GM21529 (cell line): ENCODE data around the gene ARCN1.
"Not testable (repeated sequence)": the region's sequence is repeated elsewhere in the genome, so short reads cannot be mapped to it uniquely, and the experiment has no call there.

Experiments
- ATAC-seq: cut with Tn5 transposase; IDR thresholded peaks from one replicate; pipeline ENCODE4 v1.9.1; 2021; ENCODE audit not compliant: unreplicated experiment

The ARCN1 gene

DNA sequence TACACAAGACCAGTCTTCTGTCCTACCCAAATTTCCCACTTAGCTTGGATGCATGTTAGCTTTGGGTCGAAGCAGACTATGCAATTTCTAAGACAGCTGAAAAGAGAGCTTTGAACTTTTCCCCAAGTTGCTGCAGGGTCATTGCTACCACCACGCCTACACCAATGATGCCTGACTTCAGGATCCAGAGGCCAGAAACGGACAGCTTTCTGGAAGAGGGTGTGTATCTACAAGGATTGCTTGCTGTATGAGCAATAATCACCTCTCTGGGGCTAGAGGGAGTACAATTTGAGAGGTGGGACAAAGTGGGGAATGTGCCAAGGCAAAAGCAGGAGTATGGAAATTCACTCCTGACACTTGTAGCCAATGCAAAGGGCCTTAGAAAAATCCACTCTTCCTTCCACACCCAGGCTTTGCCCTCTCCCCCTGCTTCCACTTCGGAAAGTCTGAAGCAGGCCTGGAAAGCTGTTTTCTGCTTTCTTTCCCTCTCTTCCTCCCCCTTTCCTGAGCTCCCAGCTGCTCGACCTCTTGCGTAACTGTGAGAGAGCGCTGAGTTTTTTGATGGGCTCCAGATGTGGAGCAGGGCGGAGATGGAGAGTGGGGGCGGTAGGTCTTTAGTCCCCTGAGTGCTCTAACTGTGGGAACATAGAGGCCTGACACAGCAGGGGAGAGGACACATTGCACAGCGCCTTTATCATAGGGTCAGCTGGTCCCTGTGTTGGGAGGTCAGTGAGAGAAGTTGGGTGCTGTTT is 33.1 kb downstream of the ARCN1 start:
- ATAC-seq = no peak

DNA sequence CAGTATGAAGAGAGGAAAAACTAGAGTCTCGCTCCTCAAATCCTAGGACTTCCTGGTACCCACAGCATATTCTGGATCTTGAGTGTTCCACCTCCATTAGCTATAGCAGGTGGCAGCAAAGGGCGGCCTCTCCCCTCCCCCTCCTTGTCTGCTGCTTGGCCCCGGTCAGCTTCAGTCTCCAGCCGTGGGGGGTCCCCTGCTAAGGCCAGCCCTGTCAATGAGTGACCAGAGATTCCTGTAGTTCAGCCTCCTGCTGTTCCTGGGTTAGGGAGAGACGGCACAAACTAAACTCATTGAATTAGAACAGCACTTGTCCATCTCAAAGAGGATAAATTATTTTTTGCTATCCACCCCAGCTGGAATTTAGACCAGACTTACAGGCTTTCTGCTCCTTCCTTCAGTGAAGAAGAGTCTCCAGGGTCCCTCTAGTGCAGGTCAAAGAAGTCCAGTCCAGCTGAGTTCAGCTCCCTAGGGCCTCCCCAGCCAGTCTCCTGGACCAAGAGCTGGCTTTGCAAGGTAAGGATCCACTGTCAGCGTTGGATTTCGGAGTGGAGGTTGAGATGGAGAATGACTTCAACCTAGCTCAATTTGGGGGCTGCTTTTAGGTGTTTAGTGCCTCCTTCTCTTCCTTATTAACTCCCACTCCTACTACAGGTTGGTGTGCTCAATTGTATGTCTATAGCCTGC is 34.1 kb downstream of the ARCN1 start:
- no peak for ATAC-seq

DNA sequence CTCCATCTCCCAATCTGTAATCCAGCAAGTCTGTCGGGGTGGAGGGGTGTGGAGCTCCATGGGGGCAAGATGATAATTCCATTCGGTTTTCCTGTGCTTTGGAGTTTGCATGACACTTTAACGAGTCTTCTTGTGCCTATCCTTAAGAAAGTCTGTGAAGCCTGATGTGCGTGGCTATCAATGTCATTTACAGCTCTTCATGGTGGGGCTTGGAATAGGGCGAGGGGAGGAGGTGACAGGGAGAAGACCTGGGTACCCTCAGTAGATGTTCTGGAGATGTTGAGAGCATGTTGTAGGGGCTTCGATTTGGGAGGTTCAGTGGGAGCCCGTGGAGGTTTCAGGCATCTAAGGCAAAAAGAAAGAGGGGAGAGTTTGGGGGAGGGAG is 34.6 kb downstream of the ARCN1 start:
- ATAC-seq = no peak

DNA sequence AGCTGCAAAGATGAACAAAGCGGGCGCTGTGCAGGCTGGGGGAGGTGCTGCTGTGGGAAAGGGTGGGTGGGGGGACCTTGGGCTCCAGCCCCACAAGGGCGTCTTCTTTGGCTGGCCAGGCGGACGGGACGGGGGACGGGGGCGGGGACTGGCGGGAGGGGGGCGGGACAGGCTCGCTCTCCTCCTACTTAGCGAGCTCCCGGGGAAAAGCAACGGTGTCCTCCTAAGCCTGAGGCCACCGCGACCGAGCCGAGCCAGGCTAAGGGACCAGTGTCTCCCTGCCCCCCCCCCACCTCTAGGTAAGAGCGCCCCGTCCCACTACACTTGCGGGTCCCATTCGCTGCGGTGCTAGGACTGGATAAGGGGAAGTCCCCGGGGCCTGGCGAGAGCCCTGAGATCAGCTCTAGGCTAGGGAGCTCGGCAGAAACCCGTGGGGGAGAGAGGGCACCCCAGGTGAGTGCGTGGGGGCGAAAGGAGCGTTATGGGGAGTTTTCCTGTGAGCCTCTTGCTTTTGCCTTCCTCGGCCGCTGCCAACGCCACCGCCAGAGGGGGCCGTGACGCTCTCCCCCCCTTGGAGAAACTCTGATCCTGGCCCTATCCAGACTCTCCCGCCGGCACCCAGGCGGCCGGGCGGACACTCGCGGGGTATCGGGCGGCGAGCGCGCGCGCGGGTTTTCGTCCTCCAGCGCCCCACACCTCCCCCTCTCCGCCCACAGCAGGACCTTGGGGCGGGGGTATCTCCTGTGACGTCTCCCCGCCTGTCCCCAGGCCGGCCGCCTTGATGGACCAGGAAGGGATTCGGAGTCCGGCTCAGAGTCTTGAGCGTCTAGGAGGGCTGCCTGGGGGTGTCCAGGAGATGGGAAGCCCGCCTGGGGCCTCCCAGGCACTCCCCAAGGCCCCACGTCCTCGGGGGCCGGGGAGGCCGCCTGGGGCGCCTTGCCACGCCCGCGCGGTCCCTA is 35.5 kb downstream of the ARCN1 start, which contains the start of gene PHLDB1:
Gene PHLDB1, plus strand, starts transcription at position 215 of the 959 bp plus-strand sequence. CDS start 6,222 bp downstream, outside the sequence.
- ATAC-seq = no peak

DNA sequence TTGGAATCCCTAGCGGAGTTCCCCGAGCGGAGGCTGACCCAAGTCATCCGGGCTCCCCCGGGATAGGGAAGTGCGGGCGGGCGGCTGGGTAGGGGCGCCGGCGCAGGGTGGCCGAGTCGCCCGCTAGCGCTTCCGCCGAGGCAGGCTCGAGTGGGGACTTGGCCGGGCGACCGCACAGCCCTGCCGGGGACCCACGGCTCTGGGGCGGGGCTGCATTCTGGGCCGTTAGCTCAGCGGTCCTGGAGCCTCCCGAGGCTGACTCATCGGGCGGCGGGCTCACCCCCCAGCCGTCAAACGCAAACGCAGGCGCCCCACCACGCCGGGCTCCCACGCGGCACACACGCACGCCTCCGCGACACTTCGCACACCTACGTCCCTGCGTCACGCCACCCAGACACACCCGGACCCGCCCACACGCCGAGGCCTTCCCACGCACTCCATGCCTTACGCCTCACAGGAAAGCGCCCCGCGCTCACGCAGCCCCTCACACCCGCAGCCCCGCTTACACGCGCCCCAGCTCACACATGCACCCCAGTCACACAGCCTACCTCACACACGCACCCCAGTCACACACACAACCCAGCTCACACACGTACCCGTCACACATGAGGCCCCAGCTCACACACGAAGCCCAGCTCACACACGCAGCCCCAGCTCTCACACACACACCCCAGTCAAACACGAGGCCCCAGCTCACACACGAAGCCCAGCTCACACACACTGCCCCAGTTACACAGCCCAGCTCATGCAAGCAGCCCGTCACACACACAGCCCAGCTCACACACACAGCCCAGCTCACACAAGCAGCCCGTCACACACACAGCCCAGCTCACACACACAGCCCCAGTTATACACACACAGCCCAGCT is 36.4 kb downstream of the ARCN1 start:
- no peak for ATAC-seq

DNA sequence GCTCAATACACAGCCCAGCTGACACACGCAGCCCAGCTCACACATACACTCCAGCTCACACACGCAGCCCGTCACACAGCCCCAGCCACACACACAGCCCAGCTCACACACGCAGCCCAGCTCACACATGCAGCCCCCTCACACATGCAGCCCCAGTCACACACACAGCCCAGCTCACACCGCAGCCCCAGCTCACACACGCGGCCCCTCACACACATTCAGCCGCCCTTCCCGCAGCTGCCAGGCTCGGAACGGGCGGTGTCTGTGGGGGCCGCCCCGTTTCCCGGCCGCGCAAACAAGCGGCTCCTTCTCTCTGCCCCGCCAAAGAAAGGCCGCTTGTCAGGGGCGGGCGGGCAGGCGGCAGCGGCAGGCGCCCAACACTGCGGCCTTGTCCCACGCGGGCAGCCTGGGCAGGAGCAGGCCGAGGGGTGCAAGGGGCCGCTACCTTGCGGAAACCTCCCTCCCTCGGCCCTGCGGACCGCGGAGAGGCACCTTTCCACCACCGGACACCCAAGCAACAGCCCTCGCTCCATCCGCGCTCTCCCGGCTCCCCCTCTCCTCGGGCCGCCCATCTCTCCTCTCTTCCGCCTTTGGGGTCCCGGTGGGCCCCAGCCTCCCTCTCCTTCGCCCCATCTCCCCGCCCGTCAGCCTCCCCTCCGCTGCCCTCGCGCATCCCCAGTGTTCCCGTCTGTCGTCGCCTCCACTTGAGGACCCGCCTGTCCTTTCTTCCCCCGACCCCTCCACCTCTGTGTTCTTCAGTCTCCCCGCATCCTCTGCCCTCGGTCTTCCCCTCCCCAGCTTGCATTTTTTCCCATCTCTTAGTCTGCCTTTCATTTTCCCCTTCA is 37.4 kb downstream of the ARCN1 start:
- no peak for ATAC-seq

DNA sequence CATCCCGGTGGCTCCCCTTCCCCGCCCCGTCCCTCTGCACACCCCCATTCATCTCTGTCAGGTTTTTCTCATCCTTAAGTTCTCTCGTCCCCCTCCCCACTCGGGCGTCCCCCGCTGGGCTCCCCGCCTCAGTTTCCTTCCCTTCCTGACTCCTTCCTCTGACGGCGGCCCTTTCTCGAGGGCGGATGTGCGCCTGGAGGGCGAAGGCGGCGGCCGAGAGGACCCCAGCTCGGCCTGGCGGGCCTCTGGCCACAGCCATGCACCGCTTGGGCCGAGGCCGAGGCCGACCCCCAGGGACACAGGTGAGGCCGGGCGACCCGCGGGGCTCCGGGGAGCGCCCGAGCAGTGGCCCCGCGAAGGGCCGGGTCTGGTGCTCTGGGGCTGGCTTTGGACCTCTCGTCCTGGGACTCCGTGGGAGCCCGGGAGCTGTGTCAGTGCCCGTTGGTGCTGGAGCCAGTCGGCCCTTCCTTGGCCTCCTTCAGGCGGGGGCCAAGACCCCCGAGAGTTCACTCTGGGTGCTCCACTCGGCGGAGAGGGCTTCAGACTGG is 38.1 kb downstream of the ARCN1 start:
- no peak for ATAC-seq

DNA sequence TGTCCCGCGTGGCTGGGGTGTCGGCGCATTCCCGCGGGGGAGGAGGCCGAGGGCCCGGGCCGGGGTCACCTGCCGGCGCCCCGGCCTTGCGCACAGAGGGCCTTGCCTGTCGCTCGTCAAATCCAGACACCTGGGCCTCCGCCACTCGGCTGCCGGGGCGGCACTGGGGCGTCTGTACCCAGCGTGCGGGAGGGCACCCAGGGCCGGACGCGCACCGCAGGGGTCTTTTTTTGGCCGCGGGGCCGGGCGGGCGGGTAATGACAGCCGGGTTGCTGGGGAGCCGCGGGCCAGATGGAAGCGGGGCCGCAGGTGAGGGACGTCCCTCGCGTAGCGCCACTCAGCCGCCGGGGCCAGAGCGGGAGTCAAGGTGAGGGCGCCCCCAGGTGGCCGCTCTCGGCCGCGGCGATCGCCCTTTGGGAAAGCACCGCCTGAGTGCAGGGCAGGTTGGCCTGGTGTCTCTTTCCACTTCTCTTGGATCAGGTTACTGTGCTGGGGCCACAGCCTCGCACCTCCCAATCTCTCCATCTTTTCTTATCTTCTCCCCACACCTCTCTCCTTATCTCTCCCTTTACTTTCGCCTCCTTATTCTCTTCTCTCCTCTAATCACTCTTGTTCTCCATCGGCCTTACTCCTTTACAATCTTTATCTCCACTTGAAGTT is 38.7 kb downstream of the ARCN1 start:
- peak; percentile 58 for ATAC-seq

DNA sequence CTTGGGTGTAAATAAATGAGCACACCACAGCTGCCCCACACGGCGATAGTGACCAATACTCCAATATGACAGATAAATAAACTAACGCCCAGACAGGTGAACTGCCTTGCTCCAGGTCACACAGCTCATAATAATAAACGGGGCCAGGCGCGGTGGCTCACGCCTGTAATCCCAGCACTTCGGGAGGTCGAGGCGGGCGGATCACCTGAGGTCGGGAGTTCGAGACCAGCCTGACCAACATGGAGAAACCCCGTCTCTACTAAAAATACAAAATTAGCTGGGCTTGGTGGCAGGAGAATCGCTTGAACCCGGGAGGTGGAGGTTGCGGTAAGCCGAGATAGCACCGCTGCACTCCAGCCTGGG is 39.2 kb downstream of the ARCN1 start:
- ATAC-seq = not testable (repeated sequence)

DNA sequence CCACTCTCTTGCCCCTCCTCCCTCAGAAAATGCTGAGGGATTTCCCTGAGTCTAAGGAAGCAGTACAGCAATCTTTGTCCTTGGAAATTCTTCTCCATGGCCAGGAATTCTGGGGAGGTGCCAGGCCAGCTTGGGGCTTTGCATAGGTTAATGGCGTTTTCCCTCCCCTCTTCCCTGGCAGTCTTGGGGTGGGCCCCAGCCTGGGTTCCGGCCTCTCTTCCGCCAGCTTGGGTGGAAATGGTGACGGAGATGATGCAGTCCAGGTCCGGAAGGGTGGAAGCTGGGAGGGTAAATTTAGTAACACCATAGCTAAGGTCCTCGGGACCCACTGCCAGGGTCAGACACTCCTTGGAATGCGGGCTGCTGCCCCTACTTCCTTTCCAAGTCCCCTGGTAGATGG is 40.2 kb downstream of the ARCN1 start:
- ATAC-seq = no peak

DNA sequence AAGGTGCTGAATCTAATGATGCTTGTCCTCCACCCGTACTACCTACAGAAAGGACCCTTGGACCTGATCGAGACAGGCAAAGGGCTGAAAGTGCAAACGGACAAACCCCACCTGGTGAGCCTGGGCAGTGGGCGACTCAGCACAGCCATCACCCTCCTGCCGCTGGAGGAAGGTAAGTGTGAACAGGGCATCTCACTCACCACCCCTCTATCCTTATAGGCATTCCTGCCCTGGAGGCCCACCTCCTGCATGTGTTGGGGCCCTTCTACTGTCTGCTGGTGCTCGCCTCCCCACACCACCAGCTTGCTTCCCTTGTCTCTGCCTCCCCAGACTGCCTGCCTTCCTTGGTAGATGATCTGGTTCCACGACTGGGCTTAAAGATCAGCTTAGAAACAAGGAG is 42.3 kb downstream of the ARCN1 start:
- no peak for ATAC-seq

DNA sequence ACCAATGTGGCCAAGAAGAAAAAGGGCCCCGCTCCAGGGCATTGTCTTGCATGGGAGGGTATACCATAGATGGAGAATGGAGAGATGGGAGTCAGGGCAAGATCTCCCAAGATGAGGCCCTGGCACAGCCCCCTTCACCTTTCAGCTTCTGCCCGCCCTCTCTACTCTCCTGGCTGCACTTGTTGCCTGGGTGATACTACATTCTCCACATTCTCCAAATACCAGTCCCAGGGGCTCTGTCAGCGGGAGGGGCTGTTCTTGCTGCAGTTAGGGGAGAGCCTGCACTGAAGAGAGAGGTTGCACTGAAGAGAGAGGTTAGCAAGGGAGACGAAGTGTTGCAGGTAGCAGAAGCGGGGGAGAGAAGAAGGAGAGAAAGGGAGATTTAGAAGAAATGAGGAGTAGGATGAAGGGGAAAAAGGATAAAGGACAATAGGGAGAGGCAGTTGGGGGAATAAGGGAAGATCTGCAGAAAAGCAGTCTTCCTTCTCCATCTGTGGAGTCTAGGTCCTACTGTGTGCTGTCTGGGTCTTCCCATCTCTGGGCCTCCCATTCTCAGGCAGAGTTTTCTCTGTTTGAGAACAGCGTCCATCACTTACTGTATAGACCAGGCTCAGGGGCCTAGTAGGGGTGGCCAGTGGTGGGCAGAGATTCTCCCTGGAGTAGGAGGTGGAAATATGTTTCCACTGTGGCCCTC is 43.2 kb downstream of the ARCN1 start:
- ATAC-seq = no peak

DNA sequence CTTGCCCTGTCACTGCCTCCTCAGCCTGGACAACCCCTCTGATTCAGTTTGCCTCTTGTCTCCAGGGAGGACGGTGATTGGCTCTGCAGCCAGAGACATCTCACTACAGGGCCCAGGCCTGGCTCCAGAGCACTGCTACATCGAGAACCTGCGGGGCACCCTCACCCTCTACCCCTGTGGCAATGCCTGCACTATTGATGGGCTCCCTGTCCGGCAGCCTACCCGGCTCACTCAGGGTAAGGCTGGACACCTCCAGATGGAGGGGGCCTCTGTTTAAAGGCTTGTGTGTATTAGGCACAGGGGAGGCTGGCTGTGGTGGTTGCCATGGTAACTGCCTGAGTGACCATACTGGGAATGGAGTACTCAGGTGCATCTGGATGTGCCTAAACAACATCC is 43.8 kb downstream of the ARCN1 start:
- ATAC-seq = no peak

DNA sequence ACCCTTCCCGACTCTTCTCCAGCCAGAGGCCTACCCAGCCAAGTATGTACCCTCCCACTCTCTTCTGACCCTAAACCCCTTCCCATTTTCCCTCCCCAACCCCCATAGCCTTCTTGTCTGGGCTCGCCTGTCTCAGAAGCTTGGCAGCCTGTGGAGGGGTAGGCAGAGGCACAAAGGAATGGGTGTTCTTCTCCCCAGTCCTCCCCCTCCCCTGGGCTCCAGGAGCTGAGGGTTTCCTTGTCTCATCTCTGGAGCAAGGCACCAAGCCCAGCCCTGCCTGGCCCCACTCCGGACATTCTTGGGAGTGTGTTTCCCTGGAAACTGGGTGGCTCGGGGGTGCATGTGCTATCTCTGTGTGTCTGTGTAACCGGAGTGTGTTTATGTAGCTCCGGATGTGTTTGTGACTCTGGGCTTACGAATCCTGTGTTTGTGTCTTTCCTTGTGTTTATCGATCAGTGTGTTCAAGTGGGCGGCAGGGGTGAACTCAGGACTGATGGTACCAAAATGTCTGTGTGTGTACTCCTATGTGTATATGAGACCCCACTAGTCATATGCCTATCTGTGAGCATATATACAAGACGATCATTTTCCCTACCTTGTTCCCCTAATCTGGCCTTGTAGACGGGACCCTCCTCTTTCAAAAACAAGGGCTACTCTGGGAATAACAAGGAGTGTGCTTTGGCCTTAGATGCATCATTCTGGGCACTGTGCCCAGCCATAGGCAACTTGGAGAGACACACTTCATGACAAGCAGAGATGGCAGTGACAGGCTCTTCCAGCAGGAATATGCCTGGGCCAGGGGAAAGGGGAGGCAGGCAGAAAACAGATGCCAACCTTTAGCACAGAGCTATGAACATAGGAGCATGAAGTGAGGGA is 46.1 kb downstream of the ARCN1 start:
- no peak for ATAC-seq

DNA sequence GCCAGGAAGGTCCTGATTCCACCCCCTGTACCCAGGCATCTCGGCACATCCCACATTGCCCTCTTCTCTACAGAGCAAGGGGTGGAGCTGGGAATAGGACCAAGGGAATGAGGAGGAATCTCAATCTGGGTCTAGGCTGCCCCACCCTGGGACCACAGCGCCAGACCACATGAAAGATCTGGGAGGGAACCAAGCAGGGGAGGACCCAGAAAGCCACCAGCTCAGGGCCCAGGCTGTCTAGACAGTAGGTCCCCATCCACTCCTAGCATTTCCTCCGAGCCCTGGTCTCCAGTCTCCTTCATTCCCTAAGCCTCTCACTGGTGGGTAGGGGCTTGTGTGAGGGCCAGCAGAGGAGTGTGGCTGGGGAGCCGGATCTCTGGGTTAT is 46.8 kb downstream of the ARCN1 start:
- ATAC-seq = no peak

DNA sequence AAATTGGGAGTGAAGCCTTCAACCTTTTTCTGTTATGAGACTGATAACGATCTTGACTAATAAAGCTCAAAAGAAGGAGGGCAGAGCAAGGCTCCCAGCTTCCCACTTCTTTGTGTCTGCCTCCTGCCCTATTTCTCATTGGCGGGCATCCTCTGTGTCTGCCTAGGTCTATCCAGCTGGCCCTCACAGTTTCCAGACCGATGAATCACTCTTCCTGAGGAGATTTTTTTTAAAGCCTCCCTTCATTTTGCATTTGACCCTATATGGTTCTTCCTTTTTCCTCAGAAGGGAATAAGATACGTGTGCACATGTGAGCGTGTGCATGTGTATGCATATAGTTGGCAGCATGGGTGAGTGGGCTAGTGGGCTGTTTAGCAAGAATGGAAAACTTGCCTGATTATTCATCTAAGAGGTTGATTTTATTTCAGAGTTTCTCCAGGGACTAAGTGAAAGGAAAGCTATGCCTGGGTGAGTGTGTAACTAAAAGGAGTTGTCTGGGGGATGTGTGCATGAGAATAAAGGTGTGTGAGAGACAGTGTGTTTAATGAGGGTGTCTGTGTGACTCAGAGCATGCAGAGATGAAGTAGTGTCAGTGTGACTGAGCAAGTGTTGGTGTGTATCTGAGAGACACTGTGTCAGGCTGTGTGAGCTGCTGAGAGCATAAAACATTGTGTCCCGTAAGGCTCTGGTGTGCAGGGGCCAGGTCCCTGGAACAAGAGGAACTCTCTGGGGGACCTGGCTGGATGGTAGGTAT is 47.4 kb downstream of the ARCN1 start:
- ATAC-seq = no peak
